GM12864 (cell line): ENCODE data around the gene SPATA24.

Source experiments
- DNase-seq: peaks from one replicate; pipeline ENCODE4 v3.0.0-alpha.2; 2011; ENCODE audit warnings: low read depth
- H3K4me3 ChIP-seq: 2 replicates; pipeline ENCODE4 v1.5.1; 2011; ENCODE audit warnings: mild to moderate bottlenecking, low read depth, low read length, control low read depth
- TF ChIP-seq, protein P1 (sequence below): IDR thresholded peaks from 2 replicates; pipeline ENCODE4 v1.5.1; 2011; ENCODE audit warnings: low read depth, mild to moderate bottlenecking, moderate library complexity, low read length, control low read depth, inconsistent platforms; ENCODE audit errors: missing control alignments

The SPATA24 gene

DNA sequence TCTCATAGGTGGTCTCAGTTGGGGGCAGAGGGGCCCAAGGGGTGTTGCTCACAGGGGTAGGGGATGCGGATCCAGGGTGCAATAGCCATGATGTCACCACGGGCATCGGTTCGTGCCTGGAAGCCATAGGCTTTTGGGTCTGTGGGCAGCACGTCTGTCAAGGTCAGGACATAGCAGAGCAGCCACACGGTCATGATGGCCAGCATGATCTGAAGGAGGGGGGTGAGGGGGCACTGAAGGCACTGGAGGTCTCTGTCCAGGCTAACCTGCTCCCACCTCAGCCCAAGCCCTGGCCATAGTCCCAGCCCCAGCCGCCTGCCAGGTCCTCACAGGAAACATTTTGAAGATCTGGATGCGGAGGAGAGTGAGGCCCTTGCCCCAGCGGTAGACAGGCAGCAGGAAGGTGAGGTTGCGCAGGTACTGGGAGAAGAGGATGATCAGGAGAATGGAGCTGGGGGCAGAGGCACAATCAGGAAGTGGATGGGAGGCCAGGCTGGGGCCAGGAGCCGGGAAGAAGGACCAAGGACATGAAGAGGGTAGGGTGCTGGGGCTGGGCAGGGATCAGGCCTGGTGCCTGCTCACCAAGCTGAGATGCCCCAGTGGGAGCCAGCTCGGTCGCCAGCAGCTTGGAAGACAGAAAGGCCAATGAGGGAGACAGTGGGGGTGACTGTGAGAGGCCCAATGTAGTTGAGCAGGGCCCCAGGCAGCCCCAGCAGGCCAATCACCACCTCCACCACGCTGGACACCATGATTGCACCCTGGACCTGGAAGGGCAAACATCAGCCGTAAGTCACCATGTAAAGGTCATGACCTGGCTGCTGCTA is 24.1 kb downstream of the SPATA24 start:
- TF ChIP-seq, protein P1, sequence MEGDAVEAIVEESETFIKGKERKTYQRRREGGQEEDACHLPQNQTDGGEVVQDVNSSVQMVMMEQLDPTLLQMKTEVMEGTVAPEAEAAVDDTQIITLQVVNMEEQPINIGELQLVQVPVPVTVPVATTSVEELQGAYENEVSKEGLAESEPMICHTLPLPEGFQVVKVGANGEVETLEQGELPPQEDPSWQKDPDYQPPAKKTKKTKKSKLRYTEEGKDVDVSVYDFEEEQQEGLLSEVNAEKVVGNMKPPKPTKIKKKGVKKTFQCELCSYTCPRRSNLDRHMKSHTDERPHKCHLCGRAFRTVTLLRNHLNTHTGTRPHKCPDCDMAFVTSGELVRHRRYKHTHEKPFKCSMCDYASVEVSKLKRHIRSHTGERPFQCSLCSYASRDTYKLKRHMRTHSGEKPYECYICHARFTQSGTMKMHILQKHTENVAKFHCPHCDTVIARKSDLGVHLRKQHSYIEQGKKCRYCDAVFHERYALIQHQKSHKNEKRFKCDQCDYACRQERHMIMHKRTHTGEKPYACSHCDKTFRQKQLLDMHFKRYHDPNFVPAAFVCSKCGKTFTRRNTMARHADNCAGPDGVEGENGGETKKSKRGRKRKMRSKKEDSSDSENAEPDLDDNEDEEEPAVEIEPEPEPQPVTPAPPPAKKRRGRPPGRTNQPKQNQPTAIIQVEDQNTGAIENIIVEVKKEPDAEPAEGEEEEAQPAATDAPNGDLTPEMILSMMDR = no peak
- H3K4me3 ChIP-seq = no peak overlapping the region
- no peak for DNase-seq

DNA sequence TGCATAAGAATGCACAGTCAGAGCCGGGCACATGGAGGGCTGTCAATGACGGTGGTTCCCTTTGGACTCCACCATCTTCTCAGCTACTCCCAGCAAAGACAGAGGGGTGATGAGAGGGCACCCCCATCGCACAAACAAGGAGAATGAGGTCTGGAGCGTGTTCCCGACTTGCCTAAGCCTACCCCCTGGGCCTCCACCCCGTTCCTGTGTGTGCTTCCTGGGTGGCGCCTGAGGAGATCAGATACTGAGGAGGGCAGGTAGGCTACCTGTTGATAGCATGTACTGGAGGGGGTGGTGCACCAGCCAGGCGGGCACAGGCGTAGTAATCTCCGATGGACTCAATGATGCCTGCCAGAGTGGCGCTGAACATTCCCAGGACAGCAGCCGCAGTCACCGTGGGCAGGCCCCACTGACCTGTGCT is 24.9 kb downstream of the SPATA24 start:
- no peak for DNase-seq
- TF ChIP-seq, protein P1 = no peak
- H3K4me3 ChIP-seq = no peak overlapping the region

DNA sequence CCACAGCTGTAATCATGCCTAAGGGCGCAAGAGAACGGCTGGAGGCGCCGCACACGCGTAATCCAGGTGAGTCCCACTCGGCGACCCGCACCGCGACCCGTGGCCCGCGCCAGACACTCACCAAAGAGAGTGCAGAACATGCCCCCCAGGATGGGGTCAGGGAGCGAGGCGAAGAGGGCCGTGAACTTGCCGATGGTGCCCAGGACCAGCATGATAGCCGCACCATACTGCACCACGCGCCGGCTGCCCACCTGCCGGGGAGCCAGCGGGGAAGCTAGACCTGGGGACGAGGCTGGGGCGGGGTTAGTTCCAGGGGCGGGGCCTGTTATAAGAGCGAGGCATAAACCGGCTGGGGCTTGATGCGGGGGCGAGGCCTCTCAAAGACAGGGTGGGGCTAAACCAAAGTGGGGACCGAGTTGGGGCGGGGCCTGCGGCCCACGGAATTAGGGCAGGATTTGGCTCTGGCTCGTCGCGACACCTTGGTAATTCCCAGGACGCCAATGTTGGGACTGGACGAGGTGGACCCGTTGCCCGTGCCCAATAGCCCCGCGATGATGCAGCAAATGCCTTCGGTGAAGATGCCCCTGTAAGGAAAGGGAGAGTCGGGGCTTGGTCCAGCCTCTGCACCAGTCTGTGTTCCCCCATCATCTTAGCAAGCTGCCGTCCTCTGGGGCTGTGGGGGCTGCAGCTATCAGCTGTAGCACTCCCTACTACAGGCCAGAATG is 25.6 kb downstream of the SPATA24 start:
- no peak for DNase-seq
- TF ChIP-seq, protein P1 = no peak
- H3K4me3 ChIP-seq = no peak overlapping the region

DNA sequence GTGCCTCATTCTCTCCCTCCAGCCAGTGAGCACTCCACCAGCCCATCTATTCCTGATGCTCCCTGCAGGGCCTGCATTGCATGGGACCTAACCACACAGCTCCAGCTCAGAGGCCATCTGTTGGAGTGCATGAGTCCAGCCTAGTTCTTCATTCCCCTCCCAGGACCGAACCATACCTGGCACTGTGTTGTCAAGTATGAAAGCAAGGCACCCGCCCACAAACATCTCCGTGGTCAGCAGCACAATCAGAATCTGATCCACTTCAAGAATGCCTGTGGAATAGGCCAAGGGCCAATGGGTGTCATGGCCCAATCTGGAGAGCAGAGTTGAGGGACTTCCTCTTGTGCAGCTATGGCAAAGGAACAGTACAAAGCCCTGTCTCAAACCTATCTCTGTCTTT is 26.7 kb downstream of the SPATA24 start:
- TF ChIP-seq, protein P1 = no peak
- H3K4me3 ChIP-seq = no peak overlapping the region
- DNase-seq = no peak

DNA sequence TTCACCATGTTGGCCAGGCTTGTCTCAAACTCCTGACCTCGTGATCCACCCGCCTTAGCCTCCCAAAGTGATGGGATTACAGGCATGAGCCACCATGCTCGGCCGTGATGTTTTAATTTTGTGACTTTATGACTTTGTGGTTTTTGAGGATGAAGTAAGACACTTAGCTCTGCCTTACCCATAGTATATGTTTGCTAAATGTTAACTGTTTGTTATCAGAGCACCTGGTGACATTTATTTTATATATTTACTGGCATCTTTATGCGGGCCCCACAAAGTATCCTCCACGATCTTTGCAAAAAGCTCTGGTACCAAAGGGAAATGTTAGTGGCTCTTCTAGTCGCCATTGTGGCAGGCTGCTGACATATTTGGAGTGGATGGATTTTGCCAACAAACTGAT is 27.5 kb downstream of the SPATA24 start:
- no peak for DNase-seq
- H3K4me3 ChIP-seq = no peak overlapping the region
- TF ChIP-seq, protein P1 = no peak

DNA sequence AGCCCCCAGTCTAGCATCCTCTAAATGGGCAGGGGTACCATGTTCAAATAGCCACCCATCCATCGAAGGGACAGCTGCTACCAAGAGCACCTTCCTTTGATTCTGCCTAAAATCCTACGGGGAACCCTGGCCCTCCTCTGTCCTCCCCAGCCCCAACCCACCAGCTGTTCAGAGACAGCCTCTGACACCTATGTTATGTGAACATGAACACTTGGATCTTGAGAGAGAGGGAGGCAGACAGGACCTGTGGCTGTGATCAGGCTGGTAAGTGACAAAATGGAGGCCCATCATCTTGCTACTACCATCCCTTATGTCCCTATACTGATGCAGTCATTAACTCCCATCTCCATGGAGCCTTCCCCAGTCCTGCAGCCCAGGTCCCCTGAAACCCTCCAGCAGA is 29.0 kb downstream of the SPATA24 start:
- no peak overlapping the region for H3K4me3 ChIP-seq
- DNase-seq = no peak
- TF ChIP-seq, protein P1 = no peak
